Activated CD8-positive, alpha-beta memory T cell treated with anti-CD3 and anti-CD28 coated beads, Interleukin-2, amount 50 U/mL, for 24 hours (primary cell): ENCODE data around the gene MRPS18B.
A peak's percentile ranks its signal among the peaks of the same experiment; 100 is the strongest.

Experiments
- DNase-seq: peaks from one replicate; pipeline ENCODE4 v3.0.0-alpha.2; 2020; ENCODE audit errors: extremely low read depth

Gene MRPS18B

GRCh38 chr6:30603961-30604360 is 13.7 kb upstream of the MRPS18B start:
- no peak for DNase-seq

DNA sequence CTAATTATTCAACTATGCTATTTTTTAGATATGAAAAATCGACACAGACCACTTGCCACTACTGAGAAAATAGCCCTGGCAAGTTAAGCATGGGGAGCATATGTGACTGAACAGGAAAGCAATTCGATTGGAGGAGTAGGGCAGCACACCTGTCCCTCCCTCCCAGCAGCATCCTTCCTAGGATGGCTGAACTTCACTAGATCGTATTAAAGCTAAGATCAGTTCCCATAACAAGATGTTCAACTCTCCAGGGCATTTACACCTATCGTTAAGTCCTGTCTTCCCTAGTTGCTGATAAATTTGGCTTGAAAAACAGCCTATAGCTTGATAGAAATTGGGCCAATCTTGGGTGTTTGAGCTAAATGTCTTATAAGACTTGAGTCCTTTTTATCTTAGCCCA is 7.6 kb upstream of the MRPS18B start:
- DNase-seq, result no peak

DNA sequence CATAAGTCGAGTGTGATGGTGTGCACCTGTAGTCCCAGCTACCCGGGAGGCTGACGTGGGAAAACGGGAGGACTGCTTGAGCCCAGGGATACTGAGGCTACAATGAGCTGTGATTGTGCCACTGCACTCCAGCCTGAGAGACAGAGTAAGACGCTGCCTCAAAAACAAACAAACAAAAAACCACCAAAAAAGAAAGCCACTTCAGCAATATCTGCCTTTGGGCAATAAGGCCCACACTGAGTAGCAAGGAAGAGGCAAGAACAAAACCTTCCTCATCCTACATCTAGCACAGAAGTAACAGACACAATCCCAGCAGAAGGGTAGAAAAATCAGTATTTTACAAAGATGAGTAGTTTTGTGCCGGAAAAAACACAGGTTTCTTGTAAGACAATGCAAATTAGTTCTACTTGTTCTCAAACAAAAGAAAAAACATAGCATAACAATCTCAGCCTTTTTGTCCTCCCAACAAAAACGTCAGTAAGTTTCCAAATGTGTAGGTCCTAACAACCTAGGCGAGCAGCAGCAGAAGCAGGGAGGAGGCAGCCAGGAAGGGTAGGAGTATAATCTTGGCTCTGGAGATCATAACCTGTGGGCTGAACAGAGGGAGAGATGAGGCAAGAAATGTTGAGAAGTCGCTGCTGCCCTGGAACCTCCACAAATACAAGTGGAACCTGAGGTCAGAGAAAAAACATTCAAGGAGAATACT is 6.3 kb upstream of the MRPS18B start:
- DNase-seq, result no peak

GRCh38 chr6:30611856-30612194 is 5.8 kb upstream of the MRPS18B start:
- DNase-seq, result no peak

DNA sequence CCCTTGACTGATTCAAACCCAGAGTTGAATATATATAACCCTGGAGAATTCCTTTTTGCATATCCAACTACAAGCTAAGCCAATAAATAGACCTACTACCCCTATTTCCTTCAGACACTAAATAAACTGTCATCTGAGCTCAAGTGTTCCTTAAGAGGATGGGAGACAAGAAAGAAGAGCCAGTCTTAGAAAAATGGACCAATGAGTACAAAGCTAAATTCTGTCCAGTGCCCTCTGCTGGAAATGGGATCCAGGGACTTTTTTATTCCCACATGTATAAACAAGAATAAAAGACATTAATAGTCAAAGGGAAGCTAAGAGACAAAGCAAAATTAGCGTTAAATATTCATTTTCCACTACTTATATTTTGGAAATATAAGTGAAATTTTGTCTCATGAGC is 5.4 kb upstream of the MRPS18B start:
- DNase-seq, result no peak

- no peak for DNase-seq
Measured at GRCh38 chr6:30612687-30613248, 4.9 kb upstream of the MRPS18B start.

DNA sequence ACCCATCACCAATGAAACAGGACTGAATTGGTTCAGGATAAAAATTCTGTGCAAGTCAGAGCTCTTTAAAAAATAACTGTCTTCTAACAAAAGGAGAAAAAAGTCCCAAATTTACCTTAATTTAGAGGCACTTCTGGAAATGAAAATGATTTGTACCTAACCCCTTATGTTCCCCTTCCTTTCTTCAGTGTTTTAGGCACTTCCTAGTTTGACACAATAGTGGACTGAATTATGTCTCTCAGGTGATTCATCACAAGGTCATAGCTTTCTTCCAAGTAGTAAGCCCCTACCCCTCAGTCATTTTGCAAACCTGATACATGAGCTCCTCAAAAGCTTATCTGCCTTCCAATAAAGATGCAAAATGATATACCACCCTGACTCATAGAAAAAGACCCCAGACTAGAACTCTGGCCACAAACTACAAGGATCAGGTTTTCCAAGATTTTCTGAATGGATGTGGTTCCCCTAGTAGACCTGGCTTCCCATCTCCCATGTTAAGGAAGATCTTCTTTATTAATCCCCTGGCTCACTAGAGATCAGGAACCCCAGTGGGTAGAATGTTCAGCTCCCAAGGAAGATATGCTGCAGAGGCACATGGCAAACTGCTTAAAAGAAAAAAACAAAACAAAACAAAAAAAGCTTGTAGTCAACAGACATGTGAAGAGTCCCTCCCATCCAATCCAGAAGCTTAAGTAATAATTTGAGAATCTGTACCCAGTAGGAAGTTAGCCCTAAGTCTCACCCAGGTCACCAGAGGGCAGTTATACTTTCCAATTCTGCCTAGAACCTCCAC is 4.2 kb upstream of the MRPS18B start:
- no peak for DNase-seq

DNA sequence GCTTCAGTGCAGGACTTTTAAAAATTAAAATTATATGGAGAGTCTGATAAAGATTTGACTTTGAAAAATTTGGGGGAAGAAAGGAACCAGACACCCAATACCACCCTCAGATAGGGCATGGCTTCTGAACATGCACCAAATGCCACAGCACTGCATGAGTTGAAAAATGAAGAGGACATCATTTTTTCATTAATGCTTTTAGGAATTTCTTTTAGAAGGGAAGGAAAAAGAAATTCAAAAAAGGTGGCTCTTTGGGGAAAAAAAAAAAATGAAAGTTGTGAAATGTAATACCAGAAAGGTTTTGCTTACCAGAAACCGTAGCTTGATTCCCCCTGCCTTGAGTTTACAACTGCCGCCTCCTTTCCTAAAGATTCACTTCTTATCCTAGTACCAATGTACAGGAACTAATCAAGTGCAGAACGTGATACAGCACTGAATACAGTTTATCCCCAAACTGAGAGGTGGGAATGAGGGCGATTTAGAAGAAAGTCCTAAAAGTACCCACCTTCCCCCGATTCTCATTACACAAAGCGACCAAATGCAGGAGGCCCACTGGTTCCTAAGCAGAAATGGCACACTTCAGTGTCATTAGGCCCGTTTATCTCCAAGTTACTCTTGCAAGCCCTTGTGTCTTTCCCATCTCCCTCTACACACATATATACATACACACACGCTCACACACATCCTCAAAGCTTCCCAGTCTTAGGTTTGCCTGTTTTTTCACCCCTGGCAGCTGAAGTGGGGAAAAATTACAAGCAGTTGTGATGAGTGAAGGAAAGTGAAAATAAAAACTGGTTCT is 3.4 kb upstream of the MRPS18B start:
- DNase-seq, result no peak

GRCh38 chr6:30614843-30615218 is 2.8 kb upstream of the MRPS18B start:
- peak; percentile 72 for DNase-seq

DNA sequence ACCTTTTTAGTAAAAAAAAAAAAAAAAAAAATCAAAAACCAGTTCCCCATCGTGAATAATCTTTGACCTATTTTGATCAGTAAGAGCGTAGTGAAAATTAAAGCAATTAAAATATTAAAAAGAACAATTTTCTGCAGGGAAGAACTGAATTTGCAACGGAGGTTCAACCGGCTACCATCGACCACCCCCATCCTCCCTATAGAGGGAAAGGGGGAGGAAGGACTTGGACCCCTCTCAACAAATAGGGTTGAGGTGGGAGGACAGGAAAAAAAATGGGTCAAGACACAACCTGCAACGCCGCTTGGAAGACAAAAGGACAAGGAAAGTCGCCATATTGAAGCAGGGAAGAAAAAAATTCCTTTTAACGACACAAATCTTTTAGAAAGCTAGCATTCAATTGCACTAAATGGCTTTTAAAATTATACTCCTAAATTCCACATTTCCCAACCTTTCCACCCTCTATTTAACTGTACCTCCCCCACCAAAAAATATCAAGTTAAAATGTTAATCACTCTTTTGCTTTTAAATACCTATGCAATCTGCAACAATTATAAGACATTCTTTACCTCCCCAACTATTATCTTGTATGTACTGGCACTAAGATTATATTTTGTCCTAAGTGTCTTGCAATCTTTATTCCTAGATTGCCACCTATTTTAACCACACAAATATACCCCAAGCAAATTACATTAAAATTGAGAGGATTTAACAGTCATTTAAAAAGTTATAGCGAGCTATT is 2.3 kb upstream of the MRPS18B start:
- no peak for DNase-seq

DNA sequence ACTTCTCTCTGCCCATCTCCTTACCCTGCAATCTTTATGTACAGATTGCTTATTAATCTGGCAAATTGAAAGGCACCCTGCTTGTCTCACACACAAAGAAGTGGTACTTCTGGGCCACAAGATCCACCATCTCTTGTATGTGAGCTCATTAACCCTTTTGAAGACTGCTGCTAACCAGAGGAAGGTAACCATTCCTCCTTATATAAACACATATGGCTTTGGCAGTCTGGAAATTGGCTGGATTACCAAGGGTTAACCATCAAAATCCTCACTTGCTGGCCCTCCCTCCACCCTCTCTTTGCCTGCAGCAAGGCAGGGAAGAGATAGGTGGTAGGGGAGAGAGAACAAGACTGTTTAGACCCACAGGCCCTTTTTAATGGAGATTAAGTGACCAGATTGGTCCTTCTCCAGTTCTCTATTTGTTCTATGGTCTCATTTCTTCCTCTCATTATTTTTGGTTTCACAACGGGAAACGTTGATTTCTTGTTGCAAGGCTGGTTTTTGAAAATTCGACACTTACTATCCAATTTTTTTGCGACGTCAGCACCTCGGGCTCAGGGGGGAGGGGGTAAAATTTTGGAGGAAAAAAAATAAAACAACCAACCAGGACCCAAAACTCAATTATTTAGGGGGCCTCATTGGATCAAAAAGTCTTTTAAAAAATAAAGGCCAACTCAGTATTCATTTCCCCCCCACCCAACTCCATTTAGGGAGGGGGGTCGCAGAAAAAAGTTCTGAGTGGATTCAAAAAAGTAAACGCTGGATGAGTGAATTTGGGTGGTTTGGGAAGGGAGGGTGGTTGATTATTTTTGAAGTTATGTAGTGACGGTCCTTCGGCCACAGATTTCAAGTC is 1.5 kb upstream of the MRPS18B start:
- DNase-seq, result no peak

DNA sequence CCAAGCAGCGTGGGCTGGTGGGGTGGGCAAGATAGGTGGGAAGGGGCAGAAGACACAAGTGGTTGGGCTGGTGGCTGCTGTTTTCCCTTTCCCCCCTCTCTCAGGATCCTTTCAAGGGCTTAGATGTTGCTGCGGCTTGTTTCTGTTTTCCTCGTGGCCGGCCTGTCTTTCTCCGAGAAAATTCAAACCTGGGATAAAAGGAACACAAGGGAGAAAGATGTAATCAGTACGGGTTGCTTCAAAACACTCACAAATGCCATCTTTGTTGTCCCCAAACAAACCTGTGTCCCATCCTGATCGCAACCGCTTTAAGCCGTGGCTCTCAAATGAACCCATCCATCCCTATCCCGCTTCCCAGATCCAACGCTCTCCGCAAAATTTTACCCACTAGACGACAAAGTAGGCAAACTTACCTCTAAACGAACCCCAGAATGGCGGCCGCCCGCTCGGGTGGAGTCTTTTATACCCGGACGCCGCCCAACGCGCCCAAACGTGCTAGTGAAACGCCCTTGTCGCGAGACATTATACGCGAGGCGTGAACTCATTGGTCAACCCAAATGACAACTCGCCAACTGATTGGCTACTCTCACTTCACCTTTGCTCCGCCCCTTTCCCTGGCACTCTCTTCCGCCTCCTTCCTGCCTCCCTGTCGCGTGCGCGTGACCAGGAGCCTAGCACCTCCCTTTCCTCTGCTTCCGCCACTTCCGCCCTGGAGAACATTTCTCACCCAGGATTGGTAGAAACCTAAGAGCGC is 652 bp upstream of the MRPS18B start, which contains the start of gene PPP1R10:
TSS of gene PPP1R10 (minus strand) at position 433 of the 754 bp plus-strand sequence. CDS start 7,299 bp downstream, outside the sequence.
- DNase-seq, result peak; percentile 96

DNA sequence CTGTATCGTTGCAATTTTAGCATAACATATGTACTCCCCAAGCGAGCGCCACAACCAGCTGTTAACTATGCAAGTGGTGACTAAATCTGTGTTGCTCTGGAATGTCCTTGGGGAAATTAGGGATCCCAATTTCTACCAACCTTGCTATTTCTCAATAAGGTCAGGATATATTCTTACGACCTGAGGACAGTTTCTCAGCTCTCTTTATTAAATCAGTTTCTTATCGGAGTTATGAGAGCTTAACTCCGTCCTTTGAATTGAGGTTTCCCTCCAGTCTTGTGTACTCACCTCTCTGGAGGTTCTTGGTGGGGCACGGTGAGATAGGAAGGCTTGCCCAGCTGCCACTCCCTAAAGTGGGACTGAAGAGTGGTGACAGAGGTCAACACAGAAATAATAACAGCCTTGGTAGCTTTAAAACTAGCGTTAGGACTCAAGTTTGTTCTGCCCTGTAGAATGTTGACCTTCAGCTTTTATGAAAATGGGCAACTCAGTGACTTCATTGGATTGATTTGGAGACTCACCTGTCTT is 694 bp downstream of the MRPS18B start:
- DNase-seq, result no peak

DNA sequence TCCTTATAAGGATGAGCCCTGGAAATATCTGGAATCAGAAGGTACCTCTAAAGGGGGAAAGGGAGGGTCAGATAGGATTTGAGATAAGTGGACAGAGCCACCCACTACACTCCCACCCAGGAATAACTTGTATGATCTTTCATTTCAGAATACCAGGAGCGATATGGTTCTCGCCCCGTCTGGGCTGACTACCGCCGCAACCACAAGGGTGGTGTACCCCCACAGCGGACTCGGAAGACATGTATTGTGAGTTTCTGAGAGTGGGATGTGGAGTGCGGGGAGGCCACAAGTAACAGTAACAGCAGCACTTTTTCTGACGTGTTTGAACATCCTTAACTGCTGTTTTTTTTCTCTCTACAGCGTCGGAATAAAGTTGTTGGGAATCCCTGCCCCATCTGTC is 1.9 kb downstream of the MRPS18B start:
- no peak for DNase-seq

- DNase-seq, result no peak
Measured at GRCh38 chr6:30625511-30625910, 7.9 kb downstream of the MRPS18B start.

DNA sequence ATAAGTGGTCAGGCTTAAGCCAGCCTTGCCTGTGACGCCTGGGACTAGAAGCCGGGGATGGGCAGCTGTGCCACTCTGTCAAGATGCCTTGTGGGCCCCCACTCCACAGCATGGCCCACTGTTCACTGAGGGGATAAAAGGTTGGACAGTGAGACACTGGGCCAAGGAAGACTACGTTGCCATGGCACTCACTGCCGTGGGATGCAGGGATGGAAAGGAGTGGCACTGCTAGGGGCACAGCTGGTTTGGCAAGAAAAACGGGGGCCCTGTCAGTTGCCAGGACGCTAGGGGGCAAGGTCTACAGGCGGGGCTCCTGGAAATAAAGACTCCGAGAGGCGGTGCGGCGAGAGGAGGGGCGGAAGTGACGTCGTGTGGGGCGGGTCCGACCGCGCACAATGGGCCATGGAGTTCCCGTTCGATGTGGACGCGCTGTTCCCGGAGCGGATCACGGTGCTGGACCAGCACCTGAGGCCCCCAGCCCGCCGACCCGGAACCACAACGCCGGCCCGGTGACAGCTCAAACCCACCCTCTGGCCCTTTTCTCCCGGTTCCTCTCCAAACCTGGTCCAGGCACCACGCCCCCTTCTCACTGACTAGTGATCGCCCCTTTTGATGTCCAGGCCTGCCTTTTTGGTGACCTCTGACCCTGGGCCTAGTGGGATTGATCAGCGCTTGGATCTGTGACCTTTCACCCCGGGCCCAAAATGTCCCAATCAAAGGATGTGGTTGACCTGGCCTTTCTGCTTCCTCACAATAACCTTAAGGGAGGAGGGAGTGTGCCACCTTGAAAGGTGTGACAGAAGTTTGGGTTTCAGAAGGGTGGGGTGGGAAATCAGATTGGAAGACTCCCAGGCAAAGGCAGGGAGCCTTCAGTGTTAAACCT is 9.1 kb downstream of the MRPS18B start, which contains the start of gene ATAT1:
TSS of gene ATAT1 (plus strand) at position 391 of the 883 bp plus-strand sequence.
- DNase-seq, result peak; percentile 73

- DNase-seq, result no peak
Measured at GRCh38 chr6:30635834-30636233, 18.2 kb downstream of the MRPS18B start.

DNA sequence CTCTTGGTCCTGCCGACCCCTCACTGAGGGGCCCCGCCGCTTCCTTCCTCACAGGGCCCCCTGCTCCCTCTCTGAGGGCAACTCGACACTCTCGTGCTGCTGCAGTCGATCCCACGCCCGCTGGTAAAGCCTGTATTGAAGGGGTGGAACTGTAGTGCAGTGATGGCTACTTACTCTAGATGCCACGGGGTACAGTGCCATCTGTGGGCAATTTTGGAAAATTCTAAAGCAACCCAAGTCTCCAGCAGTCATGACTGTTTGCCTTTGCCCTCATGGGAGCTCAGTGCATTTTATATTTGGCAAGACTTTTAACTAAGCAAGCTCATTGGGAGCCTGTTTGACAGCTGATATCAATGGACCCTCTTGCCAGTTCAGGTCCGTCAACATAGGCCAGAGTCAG is 22.8 kb downstream of the MRPS18B start:
- DNase-seq, result no peak
